ENCODE results near the gene FOXD3.
A peak's percentile ranks its signal among the peaks of the same experiment; 100 is the strongest.

Gene FOXD3

DNA sequence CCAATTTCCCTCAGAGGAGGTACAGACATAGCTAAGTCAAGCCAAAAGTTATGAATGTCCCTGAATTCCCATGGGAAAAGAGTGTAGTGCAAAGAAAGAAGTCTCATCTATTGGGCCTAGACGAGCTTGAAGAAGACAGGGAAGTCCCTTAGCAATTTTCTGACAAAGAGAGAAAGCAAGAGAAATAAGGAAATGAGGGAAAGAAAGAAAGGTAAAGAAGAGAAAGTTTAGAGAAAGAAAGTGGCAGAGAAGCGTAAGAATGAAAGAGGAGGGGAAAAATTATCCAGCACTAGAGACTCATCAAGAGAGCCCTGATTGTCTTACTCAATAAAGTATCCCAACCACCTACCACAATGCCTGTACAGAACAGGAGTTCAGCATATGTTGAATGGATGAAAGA, 40.6 kb upstream of the FOXD3 start:
- Histone ChIP-seq H3K27ac (no peak overlapping the region), H3K4me3 (no peak overlapping the region)
- TF ChIP-seq, protein P1, sequence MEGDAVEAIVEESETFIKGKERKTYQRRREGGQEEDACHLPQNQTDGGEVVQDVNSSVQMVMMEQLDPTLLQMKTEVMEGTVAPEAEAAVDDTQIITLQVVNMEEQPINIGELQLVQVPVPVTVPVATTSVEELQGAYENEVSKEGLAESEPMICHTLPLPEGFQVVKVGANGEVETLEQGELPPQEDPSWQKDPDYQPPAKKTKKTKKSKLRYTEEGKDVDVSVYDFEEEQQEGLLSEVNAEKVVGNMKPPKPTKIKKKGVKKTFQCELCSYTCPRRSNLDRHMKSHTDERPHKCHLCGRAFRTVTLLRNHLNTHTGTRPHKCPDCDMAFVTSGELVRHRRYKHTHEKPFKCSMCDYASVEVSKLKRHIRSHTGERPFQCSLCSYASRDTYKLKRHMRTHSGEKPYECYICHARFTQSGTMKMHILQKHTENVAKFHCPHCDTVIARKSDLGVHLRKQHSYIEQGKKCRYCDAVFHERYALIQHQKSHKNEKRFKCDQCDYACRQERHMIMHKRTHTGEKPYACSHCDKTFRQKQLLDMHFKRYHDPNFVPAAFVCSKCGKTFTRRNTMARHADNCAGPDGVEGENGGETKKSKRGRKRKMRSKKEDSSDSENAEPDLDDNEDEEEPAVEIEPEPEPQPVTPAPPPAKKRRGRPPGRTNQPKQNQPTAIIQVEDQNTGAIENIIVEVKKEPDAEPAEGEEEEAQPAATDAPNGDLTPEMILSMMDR (IDR thresholded peaks at IDR 0.05): no peak
- DNase-seq (ENCODE audit: low spot score): no peak

DNA sequence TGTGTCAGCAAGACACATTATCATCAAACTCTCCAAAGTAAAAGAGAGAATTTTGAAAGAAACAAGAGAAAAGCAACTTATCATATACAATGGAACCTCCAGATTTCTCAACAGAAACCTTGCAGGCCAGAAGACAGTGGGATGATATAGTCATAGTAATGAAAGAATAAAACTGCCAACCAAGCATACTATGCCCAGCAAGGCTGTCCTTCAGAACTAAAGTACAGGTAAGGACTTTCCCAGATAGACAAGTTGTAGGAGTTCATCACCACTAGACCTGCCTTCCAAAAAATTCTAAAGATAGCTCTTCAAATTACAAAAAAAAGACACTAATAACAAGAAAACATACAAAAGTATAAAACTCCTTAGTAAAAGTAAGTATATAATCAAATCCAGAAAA, 33.2 kb upstream of the FOXD3 start:
- H3K4me3 ChIP-seq: no peak overlapping the region
- DNase-seq (ENCODE audit: low spot score): no peak
- TF ChIP-seq, protein P1 (IDR thresholded peaks at IDR 0.05): no peak

DNA sequence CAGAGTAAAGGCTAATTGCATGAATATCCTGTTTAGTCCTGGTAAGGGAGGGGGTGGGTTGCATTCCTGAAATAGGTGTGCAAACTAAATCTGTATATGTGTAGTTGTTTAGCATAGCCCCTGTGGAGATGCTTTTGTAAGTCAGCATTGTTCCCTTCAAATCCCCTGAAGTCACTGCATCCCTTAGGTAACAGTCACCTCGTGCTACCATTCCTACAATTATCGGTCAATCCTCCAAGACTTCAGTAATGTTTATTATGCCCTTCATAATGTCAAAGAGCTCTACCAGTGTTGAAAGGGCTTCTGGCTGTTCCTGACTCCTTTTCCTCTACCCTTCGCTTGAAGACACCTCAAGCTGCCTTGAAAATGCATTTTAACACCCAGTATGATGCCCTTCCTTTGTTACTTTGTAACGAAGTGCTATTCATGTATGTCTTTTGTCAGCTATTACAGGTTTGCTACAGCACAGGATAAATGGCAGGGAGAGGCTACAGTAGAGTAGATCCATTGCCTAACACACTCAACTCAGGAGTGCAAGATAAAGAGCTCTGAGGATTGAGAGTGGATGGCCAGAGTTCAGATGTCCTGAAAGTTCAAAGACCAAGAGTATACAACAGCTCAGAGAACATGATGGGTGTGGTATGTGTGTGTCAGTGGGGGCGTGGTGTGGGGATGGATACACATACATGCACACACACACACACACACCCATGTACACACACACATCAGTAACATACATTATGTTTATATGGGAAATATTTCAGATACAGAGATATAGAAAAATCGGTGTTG, 27.4 kb upstream of the FOXD3 start:
- TF ChIP-seq, protein P1 (IDR thresholded peaks at IDR 0.05): no peak
- DNase-seq (ENCODE audit: low spot score): no peak
- no peak overlapping the region for H3K27ac ChIP-seq
- no peak overlapping the region for H3K4me3 ChIP-seq

More for the DNA sequence above, 33.2 kb upstream of the FOXD3 start:
- no peak overlapping the region for H3K27ac ChIP-seq

DNA sequence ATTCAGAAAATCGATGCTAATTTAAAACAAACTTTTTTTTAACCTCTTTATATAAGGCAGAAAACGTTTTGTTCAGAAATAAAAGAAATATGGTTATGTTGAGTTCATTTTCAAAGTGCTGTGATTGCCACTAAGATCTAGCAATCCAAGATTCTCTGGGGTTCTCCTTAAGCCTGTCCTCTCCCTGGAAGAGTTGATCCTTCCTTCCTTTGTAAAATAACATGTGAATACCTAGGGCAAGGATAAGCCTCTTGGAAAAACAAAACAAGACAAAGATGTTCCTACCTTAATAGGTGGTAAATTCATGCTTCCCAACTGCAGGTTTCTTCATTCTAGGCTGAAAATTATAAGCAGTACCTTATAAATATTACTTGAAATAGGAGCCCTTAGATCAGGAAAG, 18.0 kb upstream of the FOXD3 start:
- Histone ChIP-seq H3K4me3 (no peak overlapping the region), H3K27ac (no peak overlapping the region)
- TF ChIP-seq, protein P1 (IDR thresholded peaks at IDR 0.05): no peak
- DNase-seq (ENCODE audit: low spot score): no peak

DNA sequence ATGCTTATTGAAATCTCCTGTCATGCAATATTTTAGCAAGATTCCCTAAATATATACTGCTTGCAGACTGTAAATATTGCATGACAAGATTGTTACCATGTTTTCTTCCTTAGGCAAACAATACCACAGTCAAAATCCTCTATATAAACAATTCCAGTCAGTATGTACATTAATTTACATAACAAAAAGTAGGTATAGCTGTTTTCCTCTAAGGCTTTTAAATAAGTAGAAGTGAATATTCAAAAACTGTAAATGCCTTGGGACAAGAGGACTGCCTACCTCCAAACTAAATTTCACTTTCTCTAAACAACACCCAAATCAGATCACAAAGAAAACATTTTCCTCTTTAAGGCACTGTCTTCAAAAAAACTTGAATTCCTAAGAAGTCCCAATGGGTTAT, 17.3 kb upstream of the FOXD3 start:
- no peak for DNase-seq (ENCODE audit: low spot score)
- H3K27ac ChIP-seq: no peak overlapping the region
- TF ChIP-seq, protein P1 (IDR thresholded peaks at IDR 0.05): no peak
- H3K4me3 ChIP-seq: no peak overlapping the region

DNA sequence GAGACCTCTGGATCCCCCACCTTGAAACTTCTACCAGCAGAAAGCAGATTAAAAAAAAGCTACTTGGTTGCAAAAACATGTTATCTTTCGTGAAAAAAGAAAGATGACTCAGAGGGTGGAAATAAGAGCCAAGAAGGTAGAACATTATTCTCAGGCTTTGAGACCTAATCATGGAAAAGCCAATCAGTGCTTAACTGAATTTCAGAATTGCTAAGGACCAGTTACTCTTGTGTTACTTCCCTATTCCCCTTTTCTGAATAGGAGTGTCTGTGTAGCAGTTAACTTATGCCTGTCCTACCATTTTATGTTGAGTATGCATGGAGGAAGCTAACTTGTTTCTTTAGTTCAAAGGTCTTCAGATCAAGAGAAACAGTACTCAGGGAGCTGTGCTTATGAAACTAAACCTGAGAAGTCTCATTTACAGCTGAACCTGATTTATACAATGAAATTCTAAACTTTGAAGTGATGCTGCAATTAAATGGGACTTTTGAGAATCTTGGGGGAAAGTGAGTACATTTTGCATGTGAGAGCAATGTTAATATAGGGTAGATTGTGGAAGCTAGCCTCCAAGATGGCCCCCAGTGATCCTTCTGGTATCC, 15.1 kb upstream of the FOXD3 start:
- TF ChIP-seq, protein P1 (IDR thresholded peaks at IDR 0.05): no peak
- Histone ChIP-seq H3K27ac (no peak overlapping the region), H3K4me3 (no peak overlapping the region)
- DNase-seq (ENCODE audit: low spot score): no peak

DNA sequence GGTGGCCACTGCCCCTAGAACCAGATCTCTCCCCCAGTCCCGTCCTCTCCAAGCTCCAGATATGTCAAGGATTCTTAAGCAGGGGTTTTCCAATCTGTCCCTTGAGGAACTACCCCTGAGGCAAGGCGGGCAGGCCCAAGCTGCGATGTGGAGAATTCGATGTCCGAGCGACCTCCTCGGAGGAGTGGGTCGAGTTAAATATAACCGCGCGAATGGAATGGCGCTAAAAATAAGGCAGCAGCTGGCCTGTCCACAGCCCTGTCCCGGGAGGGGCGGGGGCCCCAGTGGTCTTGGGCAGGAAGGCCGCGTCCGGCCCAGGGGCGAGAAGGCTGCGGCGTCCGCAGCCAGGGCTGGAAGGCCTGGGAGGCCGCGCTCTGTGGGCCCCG, 5.8 kb upstream of the FOXD3 start:
- TF ChIP-seq, protein P1 (IDR thresholded peaks at IDR 0.05): no peak
- no peak for DNase-seq (ENCODE audit: low spot score)
- Histone ChIP-seq H3K4me3 (peak overlapping the region; percentile 68), H3K27ac (peak overlapping the region in 1 of 2 donors; percentile 45)
